ENCODE data around the gene TMEM132A. TPM values are rescaled to one million over a fixed set of nuclear protein-coding genes. Genes with fewer than 3 reads are reported as not detected.
A peak's percentile ranks its signal among the peaks of the same experiment; 100 is the strongest.

The TMEM132A gene
- total RNA-seq, 1 donor from 2014 or later: 22.6 TPM

DNA sequence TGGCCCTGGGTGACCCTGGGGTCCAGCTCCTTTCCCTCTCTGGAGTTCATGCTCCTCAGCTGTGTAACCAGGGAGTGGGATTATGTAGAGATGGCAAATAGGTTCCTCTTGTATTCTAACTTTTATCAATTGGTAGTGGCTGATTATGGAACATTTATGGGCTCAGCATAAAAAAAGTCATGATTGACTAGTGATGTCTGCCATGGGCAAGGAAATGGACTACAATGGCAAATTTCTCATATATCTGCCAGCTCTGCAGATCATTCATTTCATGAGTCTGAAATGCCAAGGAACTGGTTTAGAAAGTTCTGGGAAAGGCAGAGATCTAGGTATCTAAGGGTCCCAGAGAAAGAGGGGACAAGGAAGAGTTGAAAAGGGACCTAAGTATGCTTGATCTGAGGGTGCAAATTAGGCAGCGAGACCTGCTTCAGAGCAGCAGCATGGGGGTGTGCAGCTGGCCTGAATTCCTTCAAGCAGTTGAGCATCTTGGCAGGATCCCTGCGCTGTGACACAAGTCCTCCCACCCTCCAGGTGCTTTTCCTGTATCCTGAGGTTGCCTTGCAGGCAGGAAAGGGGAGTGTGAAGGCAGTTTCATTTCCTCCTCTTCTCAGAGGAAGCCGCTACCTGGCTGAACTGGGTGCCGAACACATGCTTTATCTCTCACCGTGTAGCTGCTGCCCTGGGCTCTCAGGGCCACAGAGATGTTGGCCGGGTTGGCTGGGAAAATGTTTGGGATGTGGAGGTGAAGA lies 17.3 kb downstream of the TMEM132A start:
- no peaks in the 10 kb centered on the region for H3K27me3 ChIP-seq (ENCODE audit: control insufficient read depth, insufficient read depth, low read length)
- TF ChIP-seq CTCF (IDR thresholded peaks at IDR 0.05; ENCODE audit: insufficient read depth, low read length, severe bottlenecking): no peak
- no peaks in the 10 kb centered on the region for H3K36me3 ChIP-seq (ENCODE audit: control insufficient read depth, insufficient read depth, low read length)
- no peak for FAIRE-seq
- no peak overlapping the region for H3K4me3 ChIP-seq (ENCODE audit: low read depth, low read length)
- DNase-seq (ENCODE audit: low read depth): no peak

GRCh38 chr11:60942219-60942618 lies 18.0 kb downstream of the TMEM132A start:
- DNase-seq (ENCODE audit: low read depth) (no peak), FAIRE-seq (no peak)
- Histone ChIP-seq H3K4me3 (ENCODE audit: low read depth, low read length) (no peak overlapping the region), H3K27me3 (ENCODE audit: control insufficient read depth, insufficient read depth, low read length) (no peaks in the 10 kb centered on the region), H3K36me3 (ENCODE audit: control insufficient read depth, insufficient read depth, low read length) (no peaks in the 10 kb centered on the region)
- TF ChIP-seq CTCF (IDR thresholded peaks at IDR 0.05; ENCODE audit: insufficient read depth, low read length, severe bottlenecking): no peak

DNA sequence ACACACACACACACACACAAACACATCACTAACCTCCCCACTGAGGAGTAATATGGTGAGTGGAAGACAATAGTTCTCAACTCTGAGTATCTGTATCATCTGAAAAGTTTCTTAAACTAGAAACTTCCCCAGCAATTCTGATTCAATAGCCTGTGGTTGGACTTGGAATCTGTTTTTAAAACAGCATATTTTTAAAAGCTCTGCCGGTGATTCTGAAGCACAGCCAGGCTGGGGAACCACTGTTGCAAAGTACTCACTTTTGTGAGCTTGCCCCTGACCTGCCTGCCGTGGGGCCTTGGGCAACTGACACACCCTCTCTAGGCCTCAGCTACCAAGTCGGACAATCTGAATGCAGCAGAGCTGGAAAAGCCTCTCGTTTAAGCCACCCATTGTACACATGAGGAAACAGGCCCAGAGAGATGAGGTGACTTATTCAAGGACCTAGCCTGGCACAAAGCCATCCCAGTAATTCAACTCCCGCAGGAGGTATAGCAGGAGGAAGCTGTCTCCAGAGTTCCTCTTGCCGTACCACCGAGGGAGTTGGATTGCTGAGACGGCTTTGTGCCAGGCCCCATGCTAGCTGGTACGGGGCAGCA lies 18.8 kb downstream of the TMEM132A start:
- Histone ChIP-seq H3K27me3 (ENCODE audit: control insufficient read depth, insufficient read depth, low read length) (no peaks in the 10 kb centered on the region), H3K36me3 (ENCODE audit: control insufficient read depth, insufficient read depth, low read length) (no peaks in the 10 kb centered on the region), H3K4me3 (ENCODE audit: low read depth, low read length) (no peak overlapping the region)
- FAIRE-seq (no peak), DNase-seq (ENCODE audit: low read depth) (peak; percentile 92)
- no peak for TF ChIP-seq CTCF (IDR thresholded peaks at IDR 0.05; ENCODE audit: insufficient read depth, low read length, severe bottlenecking)

DNA sequence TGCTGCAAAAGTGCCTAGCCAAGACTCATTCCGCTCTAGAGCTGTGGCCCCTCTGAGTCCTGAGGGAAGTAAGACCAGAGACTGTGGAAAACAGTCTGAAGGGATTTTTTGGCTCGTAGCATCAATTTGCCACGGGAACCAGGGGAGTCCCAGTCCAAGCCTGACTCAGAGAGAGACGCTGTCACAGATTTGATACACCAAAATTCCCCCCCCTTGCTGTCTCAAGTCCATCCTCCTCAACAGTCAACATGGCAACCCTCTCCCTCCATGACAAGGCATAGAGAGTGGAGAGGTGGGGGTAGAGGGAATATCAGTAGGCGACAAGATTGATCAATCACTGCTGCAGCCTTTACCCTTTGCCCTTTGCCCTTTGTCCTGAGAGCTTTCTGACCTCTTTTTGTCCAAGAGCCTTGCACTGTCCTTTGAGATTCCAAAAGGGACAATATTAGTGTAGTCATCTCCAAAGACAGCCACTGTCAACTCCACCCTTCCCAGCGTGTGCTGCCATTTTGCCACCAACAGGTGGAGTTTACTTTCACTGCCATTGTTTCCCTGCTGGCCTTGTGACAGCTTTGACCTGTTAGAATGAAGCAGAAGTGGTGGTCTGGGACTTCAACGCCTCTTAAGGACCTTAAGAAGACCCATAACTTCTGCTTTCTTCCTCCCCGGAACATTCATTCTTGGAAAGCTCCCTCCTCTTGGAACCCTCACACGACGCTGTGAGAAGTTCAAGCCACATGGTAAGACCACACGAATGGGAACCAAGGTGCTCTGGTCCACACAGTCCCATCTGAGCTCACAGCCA lies 20.4 kb downstream of the TMEM132A start:
- H3K4me3 ChIP-seq (ENCODE audit: low read depth, low read length): no peak overlapping the region
- no peaks in the 10 kb centered on the region for H3K27me3 ChIP-seq (ENCODE audit: control insufficient read depth, insufficient read depth, low read length)
- no peak for FAIRE-seq
- no peaks in the 10 kb centered on the region for H3K36me3 ChIP-seq (ENCODE audit: control insufficient read depth, insufficient read depth, low read length)
- TF ChIP-seq CTCF (IDR thresholded peaks at IDR 0.05; ENCODE audit: insufficient read depth, low read length, severe bottlenecking): peak; percentile 33
- DNase-seq (ENCODE audit: low read depth): no peak

GRCh38 chr11:60945295-60945667 lies 21.0 kb downstream of the TMEM132A start:
- Histone ChIP-seq H3K36me3 (ENCODE audit: control insufficient read depth, insufficient read depth, low read length) (no peaks in the 10 kb centered on the region), H3K4me3 (ENCODE audit: low read depth, low read length) (no peak overlapping the region), H3K27me3 (ENCODE audit: control insufficient read depth, insufficient read depth, low read length) (no peaks in the 10 kb centered on the region)
- DNase-seq (ENCODE audit: low read depth) (no peak), FAIRE-seq (no peak)
- no peak for TF ChIP-seq CTCF (IDR thresholded peaks at IDR 0.05; ENCODE audit: insufficient read depth, low read length, severe bottlenecking)
